AG20443 (cell line): ENCODE measurements around the gene TSPOAP1.
"Not testable (repeated sequence)": the region's sequence is repeated elsewhere in the genome, so short reads cannot be mapped to it uniquely, and the experiment has no call there.

Experiments used
- DNase-seq: peaks from one replicate; pipeline ENCODE4 v3.0.0; 2012; ENCODE audit warnings: low spot score, mixed read lengths

Gene TSPOAP1

GRCh38 chr17:58360296-58361063 lies 31.9 kb upstream of the TSPOAP1 start:
- no peak for DNase-seq

GRCh38 chr17:58358408-58359172 lies 30.0 kb upstream of the TSPOAP1 start:
- no peak for DNase-seq

- DNase-seq: no peak
These were observed 29.0 kb upstream of the TSPOAP1 start for GRCh38 chr17:58357312-58358297.

GRCh38 chr17:58356231-58356630 lies 27.6 kb upstream of the TSPOAP1 start:
- DNase-seq: no peak

GRCh38 chr17:58354541-58355216 lies 26.1 kb upstream of the TSPOAP1 start:
- no peak for DNase-seq

- no peak for DNase-seq
These were observed 24.8 kb upstream of the TSPOAP1 start for GRCh38 chr17:58353389-58353825.

- DNase-seq: peak; percentile 60
These were observed 24.2 kb upstream of the TSPOAP1 start for GRCh38 chr17:58352596-58353388.

GRCh38 chr17:58351831-58352595 lies 23.4 kb upstream of the TSPOAP1 start, which contains the start of gene SUPT4H1:
SUPT4H1 (minus strand) TSS chr17:58352201; CDS start chr17:58352135, 66 bp downstream.
- peak; percentile 96 for DNase-seq

- DNase-seq: no peak
These were observed 22.6 kb upstream of the TSPOAP1 start for GRCh38 chr17:58351182-58351581.

- no peak for DNase-seq
These were observed 19.4 kb upstream of the TSPOAP1 start for GRCh38 chr17:58348038-58348437.

GRCh38 chr17:58345500-58345899 lies 16.9 kb upstream of the TSPOAP1 start:
- no peak for DNase-seq

- DNase-seq: no peak
These were observed 16.2 kb upstream of the TSPOAP1 start for GRCh38 chr17:58344791-58345157.

GRCh38 chr17:58344047-58344790 lies 15.6 kb upstream of the TSPOAP1 start:
- no peak for DNase-seq

- DNase-seq: no peak
These were observed 14.5 kb upstream of the TSPOAP1 start for GRCh38 chr17:58343131-58343530.

GRCh38 chr17:58341861-58342475 lies 13.4 kb upstream of the TSPOAP1 start:
- no peak for DNase-seq

GRCh38 chr17:58341136-58341860 lies 12.7 kb upstream of the TSPOAP1 start:
- DNase-seq: not testable (repeated sequence)

- DNase-seq: no peak
These were observed 11.8 kb upstream of the TSPOAP1 start for GRCh38 chr17:58340405-58340876.
